TTC549 (cell line): ENCODE data around the gene CAMTA1.

Source experiments
- FAIRE-seq: peaks from 2 replicates; lab custom pipeline; 2012; peaks lifted over from hg19 to GRCh38; lab: Jason Lieb, UNC

Gene CAMTA1

GRCh38 chr1:6979003-6979613 lies 193.9 kb downstream of the CAMTA1 start:
- FAIRE-seq: no peak

- FAIRE-seq: no peak
Observed at GRCh38 chr1:6981595-6981994, 196.3 kb downstream of the CAMTA1 start.

DNA sequence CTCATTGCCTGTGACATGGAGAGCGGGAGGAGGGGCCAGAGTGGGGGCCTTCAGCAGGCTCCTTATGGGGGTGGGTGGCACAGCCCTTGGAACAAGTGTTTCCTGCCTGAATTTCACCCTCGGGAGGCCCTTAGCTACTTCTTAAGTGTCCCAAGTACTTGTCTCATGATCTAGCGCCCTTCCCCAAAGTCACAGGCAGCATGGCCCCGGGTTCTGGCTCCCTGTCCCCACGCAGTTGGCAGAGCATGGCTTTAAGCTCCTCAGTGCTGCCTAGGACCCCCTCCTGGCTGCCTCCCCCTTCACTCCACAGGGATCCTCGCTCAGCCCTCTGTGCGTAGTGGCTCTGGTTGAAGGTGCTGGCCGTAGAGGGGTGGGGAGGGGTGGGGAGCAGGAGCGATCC lies 197.2 kb downstream of the CAMTA1 start:
- FAIRE-seq: no peak

- no peak for FAIRE-seq
Observed at GRCh38 chr1:6982860-6983259, 197.6 kb downstream of the CAMTA1 start.

- FAIRE-seq: no peak
Observed at GRCh38 chr1:6984536-6984935, 199.3 kb downstream of the CAMTA1 start.

- no peak for FAIRE-seq
Observed at GRCh38 chr1:6984986-6985385, 199.7 kb downstream of the CAMTA1 start.

DNA sequence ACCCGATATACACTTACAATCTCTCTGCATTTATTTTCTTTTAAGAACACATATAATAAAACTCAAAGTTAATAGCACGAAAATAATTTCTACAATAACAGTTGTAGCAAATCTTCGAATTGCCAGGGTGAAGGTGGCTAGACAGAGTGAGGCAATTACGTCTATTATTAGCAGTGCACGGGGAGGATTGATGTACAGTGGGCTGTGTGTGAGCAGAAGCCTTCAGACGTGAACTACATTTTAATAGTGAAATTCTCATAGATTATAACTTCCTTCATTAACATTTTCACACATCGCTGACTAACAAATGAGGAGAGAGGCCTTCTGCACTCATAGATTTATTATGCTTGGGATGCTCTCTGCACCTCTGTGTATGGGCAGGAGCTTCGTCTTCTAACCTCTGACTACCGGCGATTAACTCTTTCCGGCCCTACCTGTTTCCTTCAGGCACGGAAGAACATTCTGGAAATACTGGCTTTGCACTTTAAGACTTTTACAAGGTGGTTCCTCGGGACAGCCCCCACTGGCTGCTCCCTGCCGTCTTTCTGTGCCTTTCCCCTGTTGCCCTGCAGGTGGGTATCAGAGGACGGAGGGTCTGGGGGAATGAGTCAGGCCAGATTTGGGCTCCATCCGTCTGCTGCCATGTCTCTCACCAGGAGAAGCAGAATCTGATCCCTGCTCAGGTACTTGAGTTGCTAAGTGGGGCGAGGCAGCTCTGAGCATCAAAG lies 200.5 kb downstream of the CAMTA1 start:
- FAIRE-seq: no peak

- FAIRE-seq: no peak
Observed at GRCh38 chr1:6986281-6986680, 201.0 kb downstream of the CAMTA1 start.

DNA sequence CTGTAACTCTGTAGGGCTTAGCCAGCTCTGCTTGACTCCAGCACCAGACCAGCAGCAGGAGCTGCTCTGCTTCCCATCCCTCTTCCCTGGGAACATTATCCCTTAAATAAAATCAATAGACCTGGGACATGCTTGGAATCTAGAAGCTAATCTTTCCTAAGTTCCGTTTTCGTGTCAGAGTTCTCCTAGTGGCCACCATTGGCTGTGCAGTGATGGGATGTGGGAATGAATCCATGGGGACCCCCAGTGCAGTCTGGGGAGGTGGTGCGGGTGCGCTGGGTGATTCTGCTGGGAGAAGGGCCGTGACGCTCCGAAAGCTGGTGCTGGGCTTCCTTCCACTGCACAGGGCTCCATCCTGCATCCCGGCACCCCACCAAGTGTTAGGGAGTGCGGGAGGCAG lies 202.7 kb downstream of the CAMTA1 start:
- no peak for FAIRE-seq

- FAIRE-seq: no peak
Observed at GRCh38 chr1:6988796-6989195, 203.5 kb downstream of the CAMTA1 start.

GRCh38 chr1:6989212-6990159 lies 204.2 kb downstream of the CAMTA1 start:
- FAIRE-seq: no peak

DNA sequence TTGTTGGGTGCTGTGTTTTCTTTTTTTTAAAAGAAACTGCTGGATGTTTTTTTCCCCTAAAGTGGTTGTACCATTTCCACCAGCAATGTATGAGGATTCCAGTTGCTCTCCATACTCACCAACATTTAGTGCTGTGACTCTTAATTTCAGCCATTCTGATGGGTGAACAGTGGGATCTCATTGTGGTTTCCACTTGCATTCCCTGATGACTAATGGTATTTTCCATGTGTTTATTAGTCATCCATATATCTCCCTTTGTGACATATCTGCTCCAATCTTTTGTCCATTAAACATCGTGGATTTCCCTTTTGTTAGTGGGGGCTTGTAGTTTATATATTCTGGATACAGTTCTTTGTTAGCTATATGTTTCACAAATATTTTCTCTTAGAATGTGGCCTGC lies 206.0 kb downstream of the CAMTA1 start:
- FAIRE-seq: no peak

DNA sequence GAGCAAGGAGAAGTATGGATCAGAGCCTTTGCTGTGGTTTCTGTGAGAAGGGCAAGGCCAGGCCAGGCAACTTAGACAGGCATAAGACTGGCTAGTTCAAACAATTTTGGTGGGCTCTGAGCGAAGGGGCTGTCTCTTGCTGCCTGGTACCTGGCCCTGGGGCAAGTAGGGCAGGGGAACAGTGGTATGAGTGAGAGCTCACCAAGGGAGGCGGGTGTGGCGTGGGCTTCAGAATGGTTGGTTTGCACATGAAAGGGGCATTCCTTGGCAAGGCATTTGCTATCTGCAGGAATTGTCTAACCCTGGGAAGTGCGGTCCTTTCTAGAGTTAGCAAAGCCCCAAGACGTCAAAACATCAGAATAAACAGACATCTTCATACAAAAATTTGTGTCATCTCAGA lies 210.5 kb downstream of the CAMTA1 start:
- no peak for FAIRE-seq

DNA sequence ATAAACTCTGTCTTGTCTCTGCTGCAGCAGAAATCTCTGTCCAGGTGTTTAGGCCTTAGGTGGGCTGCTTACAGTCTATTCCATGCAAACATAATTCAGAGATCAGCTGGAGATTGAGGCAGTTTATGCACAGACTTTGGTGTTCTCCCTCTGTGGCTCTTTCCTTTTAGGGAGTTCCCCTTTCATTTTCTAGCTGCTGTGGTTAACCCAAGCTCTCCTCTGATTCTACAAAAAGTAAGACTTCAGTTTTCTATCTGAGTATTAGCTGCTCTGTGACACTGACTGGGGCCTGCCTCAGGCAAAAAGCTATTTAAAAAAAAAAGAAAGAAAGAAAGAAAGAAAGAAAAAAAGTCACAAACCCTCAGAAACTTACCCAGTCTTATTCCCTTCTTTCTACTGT lies 211.1 kb downstream of the CAMTA1 start:
- no peak for FAIRE-seq

GRCh38 chr1:6996866-6997265 lies 211.6 kb downstream of the CAMTA1 start:
- FAIRE-seq: no peak

DNA sequence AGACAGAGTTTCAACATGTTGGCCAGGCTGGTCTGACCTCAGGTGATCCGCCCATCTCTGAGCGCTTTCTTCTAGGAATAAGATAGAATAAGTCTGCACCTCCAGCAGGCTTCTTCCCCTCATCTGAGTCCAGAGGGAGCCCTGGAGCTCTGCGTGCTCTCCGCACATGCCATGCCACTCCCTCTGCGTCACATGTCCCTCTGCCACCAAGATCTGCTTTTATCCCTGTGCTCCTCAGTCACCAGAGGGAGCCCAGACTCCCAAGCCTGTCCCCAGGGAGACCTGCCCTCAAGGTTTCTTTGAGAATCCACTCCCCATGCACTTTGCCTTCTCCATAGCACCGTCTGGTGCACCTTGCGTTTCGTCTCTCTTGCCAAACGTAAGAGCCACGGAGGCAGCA lies 213.0 kb downstream of the CAMTA1 start:
- FAIRE-seq: no peak

GRCh38 chr1:6999826-7000225 lies 214.6 kb downstream of the CAMTA1 start:
- no peak for FAIRE-seq

GRCh38 chr1:7000720-7001119 lies 215.5 kb downstream of the CAMTA1 start:
- no peak for FAIRE-seq

GRCh38 chr1:7002728-7003127 lies 217.5 kb downstream of the CAMTA1 start:
- FAIRE-seq: no peak

GRCh38 chr1:7003676-7004075 lies 218.4 kb downstream of the CAMTA1 start:
- FAIRE-seq: no peak

DNA sequence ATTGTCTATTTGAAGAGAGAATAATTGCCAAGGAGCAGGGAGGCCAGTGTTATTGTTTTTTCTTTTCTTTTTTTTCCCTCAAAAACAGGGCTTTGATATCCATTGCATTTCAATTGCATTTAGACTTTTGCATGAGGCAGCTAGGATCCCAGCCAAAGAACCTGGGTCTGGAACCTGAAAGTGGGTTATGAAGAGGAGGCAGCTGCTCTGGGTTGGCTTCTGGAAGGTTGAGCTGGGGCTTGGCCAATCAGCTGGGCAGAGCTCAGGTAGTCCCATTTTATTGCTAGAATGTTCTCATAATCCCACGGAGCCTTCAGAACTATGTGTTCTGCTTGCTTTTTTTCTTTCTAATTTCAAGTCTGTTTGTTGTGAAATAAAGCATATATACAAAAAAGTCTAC lies 218.9 kb downstream of the CAMTA1 start:
- no peak for FAIRE-seq

DNA sequence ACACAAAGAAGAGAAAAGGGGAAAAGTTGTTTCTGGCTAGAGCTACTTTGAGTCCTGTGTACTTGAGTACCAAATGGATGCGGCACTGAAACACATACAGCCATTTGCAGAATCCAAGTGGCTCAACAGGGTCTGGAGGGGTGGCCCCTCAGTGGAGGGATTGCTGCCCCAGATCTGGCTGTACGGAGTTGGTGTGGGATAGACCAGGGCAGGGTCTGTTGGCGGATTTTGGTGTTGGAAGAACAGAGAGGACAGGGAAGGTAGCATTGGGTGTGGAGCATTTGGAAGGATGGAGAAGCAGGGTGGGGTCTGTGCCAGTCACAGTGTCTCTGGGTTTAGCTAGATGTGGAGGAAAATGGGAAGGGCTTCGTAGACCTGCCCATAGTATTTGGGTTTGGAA lies 220.5 kb downstream of the CAMTA1 start:
- no peak for FAIRE-seq
